Astrocyte of the cerebellum (primary cell): ENCODE results near the gene RAB7A.

Source experiments
- DNase-seq: peaks from one replicate; pipeline ENCODE4 v3.0.0-alpha.2; 2011; ENCODE audit warnings: low read depth
- H3K4me3 ChIP-seq: 2 replicates; pipeline ENCODE4 v1.5.1; 2011; ENCODE audit warnings: mild to moderate bottlenecking, low read depth, low read length, moderate library complexity
- CTCF ChIP-seq: IDR thresholded peaks from 2 replicates; pipeline ENCODE4 v1.5.1; 2012; ENCODE audit warnings: low read length, low read depth, moderate library complexity, mild to moderate bottlenecking; ENCODE audit errors: missing control alignments
- in situ Hi-C: cut with HindIII; loops from 2 replicates; pipeline ENCODE4 v1.10.0; 2017; ENCODE audit warnings: low sequenced_read_pairs

RAB7A gene

GRCh38 chr3:128775241-128775640, 49.3 kb downstream of the RAB7A start:
- no peak for TF ChIP-seq CTCF
- in situ Hi-C loops = no loop called here
- no peak for DNase-seq
- no peak overlapping the region for H3K4me3 ChIP-seq

- in situ Hi-C loops = no loop called here
- no peak overlapping the region for H3K4me3 ChIP-seq
- no peak for TF ChIP-seq CTCF
- no peak for DNase-seq
Observed at GRCh38 chr3:128775906-128776542, 50.0 kb downstream of the RAB7A start.

GRCh38 chr3:128780101-128780837, 54.3 kb downstream of the RAB7A start:
- in situ Hi-C loops = no loop called here

GRCh38 chr3:128781164-128781563, 55.2 kb downstream of the RAB7A start:
- H3K4me3 ChIP-seq = no peak overlapping the region
- in situ Hi-C loops = no loop called here
- DNase-seq = no peak
- TF ChIP-seq CTCF = no peak

More at GRCh38 chr3:128780101-128780837, 54.3 kb downstream of the RAB7A start:
- no peak for TF ChIP-seq CTCF
- DNase-seq = no peak
- no peak overlapping the region for H3K4me3 ChIP-seq

- in situ Hi-C loops = no loop called here
- DNase-seq = no peak
- no peak for TF ChIP-seq CTCF
- H3K4me3 ChIP-seq = no peak overlapping the region
Observed at GRCh38 chr3:128782282-128783146, 56.5 kb downstream of the RAB7A start.

- in situ Hi-C loops = no loop called here
- H3K4me3 ChIP-seq = no peak overlapping the region
- no peak for TF ChIP-seq CTCF
- DNase-seq = no peak
Observed at GRCh38 chr3:128783774-128784173, 57.8 kb downstream of the RAB7A start.
